HT-29 (cell line): ENCODE measurements around the gene ZGRF1. TPM values are rescaled to one million over a fixed set of nuclear protein-coding genes. Genes with fewer than 3 reads are reported as not detected.
"Not testable (repeated sequence)": the region's sequence is repeated elsewhere in the genome, so short reads cannot be mapped to it uniquely, and the experiment has no call there.

Experiments used
- DNase-seq: peaks from one replicate; pipeline ENCODE4 v3.0.0-alpha.2; 2015; ENCODE audit warnings: low spot score
- total RNA-seq: library from RNA; depleted of rRNA; stranded (reverse); fragments of >200 nt; shearing (Covaris generic); gene quantifications from 2 replicates; pipeline ENCODE4 v1.2.3, GENCODE V29; 2014

ZGRF1 gene
- total RNA-seq, 1 experiment from 2014 or later, result 4.6 TPM

DNA sequence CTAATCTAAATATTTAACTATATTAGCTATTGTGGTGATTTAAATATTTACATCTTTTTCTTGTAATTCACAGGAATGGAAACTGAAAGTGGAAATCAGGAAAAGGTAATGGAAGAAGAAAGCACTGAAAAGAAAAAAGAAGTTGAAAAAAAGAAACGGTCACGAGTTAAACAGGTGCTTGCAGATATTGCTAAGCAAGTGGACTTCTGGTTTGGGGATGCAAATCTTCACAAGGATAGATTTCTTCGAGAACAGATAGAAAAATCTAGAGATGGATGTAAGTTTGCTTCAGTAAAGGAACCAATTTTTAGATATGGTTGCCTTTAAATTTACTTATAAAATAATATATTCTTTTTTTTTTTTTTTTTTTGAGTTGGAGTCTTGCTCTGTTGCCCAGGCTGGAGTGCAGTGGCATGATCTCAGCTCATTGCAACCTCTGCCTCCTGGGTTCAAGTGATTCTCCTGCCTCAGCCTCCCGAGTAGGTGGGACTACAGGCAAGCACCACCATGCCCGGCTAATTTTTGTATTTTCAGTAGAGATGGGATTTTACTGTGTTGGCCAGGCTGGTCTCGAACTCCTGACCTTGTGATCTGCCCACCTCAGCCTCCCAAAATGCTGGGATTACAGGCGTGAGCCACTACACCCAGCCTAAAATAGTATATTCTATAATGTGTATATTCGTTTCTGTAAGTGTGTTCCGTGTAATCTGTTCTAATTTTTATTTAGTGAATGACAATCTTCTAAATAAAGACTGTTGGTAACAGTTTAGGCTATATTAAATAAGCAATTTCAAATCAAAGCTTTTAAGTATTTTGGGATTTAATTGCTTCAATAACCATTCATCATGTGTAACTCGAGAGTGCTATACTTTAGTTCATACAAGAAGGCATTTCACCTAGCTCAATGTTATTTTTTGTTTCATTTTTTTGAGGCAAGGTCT lies 8.2 kb upstream of the ZGRF1 start:
- DNase-seq, result not testable (repeated sequence)

DNA sequence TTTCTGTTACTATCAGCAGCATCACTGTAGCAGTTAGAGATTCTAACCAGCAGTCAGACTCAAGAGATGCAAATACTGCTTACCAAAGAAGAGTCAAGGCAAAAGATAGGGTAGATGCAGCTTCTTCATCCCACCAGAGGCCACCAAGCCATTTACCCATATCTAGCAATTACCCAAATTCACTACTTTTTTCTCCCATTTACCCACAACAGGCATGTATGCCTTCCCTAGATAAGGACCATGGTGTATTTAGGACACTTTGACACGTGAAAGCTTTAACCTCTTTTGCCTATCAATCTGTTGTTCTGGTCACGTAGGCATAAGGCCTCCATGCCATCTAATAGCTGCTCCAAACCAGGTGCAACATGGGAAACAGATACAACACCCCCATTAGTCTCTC lies 5.8 kb upstream of the ZGRF1 start:
- DNase-seq, result no peak

DNA sequence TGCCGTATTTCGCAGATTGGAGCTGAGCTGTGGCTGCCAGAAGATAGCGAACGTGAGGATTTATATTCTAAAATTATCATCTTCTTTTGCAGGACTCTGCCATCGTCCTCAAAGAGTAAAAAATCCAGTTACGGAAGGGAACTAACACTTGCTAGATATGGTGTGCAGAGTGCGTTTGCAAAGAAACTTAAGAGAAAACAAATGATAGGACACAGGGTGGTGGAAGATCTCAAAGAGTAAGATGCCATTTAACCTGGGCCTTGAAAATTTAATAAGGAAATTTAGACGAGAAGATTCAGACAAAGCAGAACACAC lies 800 bp upstream of the ZGRF1 start:
- DNase-seq, result no peak

DNA sequence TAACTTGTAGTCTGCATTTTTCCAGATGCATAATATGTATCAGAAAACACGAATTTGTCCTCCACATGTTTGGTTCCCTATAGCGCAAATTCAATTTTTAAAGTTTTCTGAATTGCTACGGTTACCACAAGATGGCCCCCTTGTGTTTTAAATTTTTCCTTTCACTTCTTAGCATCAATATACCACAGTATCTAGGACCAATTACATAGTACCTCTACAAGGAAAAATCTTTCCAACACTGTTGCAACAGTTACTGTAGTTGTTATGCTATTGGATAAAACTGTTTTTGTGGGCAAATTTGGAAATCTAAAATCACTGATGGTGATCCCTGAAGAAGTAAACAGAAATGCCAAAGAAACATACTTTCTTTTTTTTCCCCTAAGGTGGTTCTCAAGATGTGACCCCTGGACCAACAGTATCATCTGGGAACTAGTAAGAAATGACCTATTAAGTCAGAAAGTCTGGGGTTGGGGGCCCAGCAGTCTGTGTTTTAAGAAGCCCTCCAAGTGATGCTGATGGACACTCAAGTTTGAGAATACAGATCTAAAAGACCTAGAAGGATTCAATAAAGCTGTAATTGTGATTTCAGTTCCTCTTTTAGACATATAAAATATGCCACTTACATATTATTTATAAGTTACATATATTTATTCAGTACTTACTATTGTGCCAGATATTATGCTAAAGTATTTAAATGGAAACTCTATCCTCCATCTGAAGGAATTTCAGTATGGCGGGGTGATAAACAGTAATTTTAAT lies 3.1 kb downstream of the ZGRF1 start:
- DNase-seq, result peak; percentile 43

DNA sequence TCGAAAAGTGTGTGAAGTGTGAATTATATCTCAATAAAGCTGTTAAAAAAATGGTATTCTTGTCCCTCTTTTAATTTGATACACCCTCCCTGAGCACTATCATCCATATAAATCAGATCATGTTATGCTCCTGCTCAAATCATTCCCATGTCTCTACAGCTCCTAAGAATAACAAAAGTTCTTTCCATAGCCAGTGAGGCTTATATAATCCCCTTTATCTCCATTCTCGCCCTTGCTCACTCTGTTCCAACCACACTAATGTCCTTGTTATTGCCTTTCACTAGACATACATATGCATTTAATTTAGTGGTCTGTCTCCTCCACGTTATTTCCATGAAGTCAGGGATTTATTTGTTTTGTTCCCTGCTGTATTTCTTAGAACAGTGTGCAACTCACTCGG lies 10.5 kb downstream of the ZGRF1 start:
- DNase-seq, result no peak

DNA sequence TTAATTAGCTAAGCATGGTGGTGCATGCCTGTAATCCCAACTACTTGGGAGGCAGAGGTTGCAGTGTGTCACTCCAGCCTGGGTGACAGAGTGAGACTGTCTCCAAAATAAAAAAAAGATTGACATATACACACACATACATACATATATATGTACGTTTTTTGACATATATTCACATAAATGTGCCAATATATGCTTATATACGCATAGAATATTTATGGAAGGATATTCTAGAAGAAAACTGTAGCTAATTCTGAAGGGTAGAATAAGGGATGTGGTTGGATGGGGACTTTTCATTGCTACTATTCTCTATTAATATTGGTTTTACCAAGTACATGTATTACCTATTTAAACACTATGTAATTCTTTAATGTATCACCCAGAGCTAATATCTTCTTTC lies 19.7 kb downstream of the ZGRF1 start:
- DNase-seq, result no peak

DNA sequence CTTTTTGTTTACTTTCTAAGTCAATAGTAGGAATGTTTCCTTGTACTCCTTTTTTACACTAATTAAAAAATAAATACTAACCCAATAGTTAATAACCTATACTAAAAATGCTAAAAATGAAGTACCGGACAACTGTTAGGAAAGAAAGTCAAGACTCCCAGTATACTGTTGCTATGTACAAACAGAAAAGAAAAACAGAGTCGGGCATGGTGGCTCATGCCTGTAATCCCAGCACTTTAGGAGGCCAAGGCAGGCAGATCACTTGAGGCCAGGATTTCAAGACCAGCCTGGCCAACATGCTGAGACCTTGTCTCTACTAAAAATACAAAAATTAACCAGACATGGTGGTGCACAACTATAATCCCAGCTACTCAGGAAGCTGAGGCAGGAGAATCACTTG lies 23.9 kb downstream of the ZGRF1 start:
- not testable (repeated sequence) for DNase-seq

DNA sequence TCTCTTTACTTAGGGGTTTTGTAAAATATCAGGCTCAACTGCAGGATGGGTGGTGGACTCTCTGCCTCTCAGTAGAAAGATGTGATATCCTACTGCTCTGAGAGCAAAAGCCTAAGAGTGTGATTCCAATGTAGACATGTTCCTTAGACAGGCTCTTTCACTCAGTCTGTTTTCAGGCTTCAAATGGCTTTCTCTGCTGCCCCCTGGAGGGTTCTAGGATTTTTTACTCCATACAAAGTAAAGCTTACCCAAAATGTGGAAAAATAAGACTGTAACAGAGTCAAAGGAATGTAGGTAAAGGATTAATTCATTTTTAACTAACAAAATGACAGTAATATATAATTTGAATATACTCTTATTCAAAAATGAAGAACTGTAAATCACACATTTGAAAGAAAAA lies 32.1 kb downstream of the ZGRF1 start:
- DNase-seq, result peak; percentile 72

DNA sequence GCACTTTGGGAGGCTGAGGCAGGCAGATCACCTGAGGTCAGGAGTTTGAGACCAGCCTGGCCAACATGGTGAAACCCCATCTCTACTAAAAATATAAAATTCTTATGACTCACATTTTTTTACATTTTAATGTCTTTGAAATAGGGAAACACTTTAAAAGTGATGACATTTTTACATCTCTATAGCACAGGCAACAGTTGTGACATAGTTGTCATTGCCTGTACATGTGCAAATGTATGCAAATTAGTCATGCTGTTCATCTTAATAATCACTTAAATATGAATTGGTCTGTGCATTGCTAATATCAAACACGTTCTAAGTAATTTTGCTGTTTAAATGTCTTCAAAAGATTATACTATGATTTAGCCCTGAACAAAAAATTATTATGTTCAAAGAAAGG lies 41.7 kb downstream of the ZGRF1 start:
- no peak for DNase-seq

DNA sequence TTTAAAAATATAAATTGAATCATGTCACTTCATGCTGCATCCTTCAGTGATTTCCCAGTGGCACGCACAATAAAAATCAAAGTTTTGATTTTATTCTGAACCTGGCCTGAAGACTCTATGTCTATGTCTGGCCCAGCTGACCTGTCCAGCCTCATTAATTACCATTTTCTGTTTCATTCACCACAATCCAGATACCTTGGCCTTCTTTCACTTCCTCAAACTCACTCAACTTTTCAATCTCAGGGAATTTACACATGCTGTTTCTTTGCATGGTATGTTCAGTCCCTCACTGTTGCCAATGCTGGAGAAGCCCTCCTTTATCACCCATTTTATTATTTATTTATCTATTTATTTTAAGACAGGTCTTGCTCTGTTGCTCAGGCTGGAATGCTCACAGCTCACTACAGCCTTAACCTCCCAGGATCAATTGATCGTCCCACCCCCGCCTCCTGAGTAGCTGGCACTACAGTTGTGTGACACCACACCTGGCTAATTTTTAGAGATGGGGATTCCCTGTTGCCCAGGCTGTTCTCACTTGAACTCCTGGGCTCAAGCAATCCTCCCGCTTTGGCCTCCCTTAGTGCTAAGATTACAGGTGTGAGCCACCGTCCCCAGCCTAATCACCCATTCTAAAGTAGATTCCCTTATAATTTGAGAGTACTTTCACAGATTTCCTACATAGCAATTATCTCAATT lies 43.1 kb downstream of the ZGRF1 start:
- no peak for DNase-seq

DNA sequence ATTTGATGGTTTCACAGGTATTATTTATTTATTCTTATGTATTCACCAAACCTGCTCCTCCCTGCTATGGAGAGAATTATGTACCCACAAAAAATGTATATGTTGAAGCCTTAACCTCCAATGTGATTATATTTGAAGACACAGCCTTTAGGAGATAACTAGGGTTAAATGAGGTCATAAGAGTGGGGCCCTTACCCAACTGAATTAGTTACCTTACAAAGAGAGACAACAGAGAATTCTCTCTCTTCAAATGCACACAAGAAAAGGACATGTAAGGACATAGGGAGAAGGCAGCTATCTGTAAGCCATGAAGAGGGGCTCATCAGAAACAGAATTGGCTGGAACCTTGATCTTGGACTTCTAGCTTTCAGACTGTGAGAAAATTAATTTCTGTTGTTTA lies 44.0 kb downstream of the ZGRF1 start:
- no peak for DNase-seq

DNA sequence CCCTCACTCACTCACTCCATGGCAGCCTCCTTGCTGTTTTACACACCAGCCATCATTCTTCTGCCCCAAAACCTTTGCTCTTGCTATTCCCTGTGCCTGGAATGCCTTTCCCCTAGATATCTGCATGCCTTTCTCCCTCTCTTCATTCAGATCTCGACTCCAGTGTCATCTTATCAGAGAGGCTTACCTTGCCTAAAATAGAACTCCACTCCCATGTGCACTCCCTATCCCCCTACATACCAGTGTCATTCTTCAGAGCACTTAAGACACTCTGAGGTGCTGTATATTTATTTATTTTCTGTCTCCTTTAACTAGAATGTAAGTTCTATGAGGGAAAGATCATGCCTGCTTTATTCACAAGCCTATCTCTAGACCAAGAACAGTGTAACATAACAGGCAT lies 45.1 kb downstream of the ZGRF1 start:
- no peak for DNase-seq

DNA sequence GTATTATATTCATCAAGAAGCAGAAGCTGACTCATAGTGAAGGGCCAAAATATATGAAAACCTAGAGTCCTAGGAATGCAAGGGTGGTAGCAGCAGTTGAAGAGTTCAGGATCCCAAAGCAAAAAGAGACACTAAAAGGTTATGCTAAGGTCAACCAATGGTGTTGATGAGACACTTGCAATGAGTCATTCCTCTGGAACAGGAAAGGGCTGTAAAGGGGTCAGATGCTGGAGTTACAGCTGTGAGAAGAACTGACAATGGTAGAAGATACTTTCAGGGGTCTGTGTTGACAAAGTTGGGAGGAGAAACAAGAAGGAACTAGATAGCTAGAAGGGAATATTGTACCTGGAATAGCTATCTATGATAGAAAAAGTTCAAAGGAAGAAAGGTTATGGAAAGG lies 47.5 kb downstream of the ZGRF1 start:
- no peak for DNase-seq

DNA sequence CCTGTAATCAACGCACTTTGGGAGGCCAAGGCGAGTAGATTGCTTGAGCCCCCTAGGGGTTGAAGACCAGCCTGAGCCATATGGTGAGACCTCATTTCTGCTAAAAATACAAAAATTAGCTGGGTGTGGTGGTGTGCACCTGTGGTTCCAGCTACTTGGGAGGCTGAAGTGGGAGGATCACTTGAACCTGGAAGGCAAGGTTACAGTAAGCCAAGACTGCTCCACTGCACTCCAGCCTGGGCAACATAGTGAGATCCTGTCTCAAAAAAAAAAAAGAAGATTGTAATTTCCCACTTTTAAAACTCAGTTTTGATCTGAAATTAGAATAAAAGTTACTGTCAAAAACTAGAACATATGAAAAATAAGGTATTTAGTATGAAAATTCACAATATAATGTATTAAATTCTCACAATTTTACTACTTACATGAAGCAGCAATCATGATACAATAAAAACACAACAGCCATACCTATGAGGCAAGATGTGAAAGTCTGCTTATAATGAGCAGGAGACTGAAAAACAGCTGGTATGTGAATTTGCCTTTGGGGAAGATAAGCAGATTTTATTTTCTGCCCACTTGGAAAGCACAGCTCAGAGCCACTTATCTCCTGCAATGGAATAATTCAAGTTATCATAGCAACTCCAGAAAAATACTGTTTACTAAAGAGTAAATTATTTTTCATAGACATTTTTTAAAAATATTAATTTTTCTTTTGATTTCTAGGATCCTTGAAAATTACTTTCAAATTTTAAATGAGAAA lies 50.6 kb downstream of the ZGRF1 start:
- DNase-seq, result no peak

DNA sequence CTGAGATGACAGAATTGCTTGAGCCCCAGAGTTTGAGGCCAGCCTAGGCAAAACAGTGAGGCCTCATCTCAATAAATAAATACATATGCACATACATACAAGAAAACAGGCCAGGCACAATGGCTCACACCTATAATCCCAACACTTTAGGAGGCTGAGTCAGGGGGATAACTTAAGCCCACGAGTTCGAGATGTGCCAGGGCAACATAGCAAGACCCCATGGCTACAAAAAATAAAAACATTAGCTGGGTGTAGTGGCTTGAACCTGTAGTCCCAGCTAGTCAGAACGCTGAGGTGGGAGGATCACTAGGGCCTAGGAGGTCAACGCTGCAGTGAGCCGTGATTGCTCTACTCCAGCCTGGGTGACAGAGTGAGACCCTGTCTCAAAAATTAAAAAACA lies 69.2 kb downstream of the ZGRF1 start:
- no peak for DNase-seq

DNA sequence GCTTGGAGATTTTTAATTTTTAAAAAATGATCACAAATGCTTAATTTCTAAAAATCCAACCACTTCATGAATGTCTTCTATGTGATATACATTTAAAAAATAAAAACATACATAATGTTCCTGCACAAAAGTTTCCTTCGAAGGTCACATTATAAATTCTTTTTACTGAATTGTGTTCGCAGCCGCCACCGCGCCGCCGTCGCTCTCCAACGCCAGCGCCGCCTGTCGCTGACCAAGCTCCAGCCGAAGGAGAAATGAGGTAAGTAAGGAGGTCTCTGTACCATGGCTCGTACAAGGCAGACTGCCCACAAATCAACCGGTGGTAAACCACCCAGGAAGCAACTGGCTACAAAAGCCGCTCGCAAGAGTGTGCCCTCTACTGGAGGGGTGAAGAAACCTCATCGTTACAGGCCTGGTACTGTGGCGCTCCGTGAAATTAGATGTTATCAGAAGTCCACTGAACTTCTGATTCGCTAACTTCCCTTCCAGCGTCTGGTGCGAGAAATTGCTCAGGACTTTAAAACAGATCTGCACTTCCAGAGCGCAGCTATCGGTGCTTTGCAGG lies 71.9 kb downstream of the ZGRF1 start:
- DNase-seq, result no peak

DNA sequence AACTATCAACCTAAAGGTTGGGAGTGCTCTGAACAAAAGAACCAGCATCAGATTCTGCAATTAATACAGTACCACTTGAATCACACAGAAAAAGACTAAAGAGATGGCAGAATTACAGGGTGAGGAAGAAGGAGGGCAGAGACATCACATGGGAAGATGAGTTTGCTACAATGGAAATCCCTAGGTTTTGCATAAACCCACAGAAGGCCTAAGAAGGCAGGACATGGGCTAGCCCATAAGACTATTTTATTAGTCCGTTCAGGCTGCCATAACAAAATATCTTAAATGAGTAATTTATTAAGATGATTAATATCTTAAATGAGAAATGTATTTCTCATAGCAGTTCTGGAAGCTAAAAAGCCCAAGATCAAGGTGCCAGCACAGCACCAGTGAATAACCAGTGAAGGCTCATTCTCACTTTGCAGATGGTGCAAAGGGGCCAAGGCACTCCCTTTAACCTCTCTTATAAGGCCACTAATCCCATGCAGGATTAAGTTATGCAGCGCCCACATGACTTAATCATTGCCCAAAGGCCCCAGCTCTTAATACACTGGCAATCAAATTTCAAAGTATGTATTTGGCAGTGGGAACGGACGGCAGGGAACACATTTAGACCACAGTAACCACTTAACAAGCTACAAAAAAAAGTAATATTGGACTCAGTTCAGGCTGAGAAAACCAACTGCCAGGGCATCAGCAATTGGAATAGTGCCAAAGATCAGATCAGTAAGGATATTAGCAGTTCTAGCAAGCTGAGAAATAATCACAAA lies 73.1 kb downstream of the ZGRF1 start:
- no peak for DNase-seq

DNA sequence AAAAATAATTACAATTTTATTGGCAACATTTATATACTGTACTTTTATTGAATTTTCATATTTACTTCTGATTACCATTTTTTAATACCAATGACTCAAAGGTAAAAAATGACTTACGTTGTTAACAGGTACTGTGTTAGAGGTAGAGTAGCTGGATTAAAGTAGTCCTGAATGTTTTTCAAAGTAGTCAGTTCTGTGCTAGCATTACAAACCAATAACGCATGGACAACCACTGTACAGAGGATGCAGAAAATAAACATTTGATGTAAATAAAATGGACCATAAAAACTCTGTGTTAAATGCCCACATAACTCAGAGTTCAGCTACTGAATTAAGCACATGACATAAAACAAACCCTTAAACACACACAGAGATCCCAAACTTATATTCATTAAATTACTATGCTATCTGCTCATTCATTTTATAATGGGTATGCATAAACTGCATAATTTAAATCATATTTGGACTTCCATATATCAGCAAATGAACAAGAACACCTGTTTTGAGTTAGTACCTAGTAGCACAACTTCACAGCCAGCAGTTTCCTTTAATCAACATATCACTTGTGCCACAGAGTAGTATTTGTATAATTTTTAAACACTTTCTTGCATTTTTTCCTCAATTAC lies 74.3 kb downstream of the ZGRF1 start:
- no peak for DNase-seq

DNA sequence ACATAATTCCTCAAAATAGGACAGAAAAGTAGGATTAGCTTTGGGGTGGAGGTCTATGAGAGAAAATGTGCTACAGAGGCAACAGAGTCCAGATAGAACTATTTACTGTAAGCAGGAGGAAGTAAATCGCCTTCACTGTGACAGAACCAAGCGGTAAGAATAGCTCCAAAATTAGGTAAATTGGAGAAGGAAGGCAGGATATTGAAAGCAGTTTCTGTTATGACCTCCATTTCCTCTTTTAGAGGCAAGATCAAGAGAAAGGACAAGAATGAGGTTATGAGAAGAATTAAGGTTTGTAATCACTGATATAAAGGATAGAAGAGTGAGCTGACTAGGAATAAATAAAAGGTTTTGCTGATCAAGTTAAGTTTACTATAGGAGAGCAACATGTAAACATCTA lies 76.6 kb downstream of the ZGRF1 start:
- DNase-seq, result no peak

DNA sequence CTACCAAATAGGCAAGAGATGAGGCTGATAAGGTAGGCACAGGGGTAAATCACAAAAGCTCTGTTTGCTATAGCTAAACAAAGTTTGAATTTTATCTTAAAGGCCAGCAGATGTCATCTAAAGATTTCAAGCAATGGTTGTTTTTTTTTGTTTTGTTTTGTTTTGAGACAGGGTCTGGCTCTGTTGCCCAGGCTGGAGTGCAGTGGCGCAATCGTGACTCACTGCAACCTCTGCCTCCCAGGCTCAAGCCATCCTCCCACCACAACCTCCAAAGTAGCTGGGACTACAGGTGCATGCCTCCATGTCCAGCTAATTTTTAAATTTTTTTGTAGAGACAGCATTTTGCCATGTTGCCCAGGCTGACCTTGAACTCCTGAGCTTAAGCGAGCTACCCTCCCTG lies 77.7 kb downstream of the ZGRF1 start:
- DNase-seq, result no peak
